ENCODE data around the gene UGCG.
A peak's percentile ranks its signal among the peaks of the same experiment; 100 is the strongest.

The UGCG gene

DNA sequence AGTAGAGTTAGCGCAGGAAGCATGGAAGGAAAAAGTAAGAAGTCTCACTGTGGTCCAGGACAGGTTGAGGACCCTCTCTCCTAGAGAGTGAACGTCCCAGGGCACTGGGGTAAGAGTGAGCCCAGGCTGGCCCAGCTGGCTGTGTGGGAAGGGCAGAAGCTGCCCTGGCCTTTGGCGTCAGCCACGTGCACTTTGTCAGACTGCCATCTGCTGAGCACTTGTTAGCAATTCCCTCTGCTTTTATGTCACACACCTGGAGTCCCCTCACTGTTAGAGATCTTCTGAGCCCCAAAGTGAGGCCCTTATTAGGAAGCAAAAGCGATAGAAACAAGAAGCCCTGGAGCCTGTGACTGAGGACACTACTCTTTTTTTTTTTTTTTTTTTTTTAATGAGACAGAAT lies 79.1 kb downstream of the UGCG start:
- Histone ChIP-seq H3K27ac (ENCODE audit: poor library complexity, severe bottlenecking) (no peak overlapping the region), H3K9me3 (ENCODE audit: severe bottlenecking) (no peaks in the 10 kb centered on the region), H3K36me3 (ENCODE audit: low read depth) (no peaks in the 10 kb centered on the region), H3K4me1 (ENCODE audit: insufficient read depth, poor library complexity, severe bottlenecking) (peaks cover 6% of the 10 kb centered on the region), H3K27me3 (ENCODE audit: insufficient read depth, poor library complexity, severe bottlenecking) (no peaks in the 10 kb centered on the region), H3K4me3 (ENCODE audit: severe bottlenecking) (no peak overlapping the region)
- DNase-seq (ENCODE audit: low spot score), result no peak
- TF ChIP-seq, protein P1, sequence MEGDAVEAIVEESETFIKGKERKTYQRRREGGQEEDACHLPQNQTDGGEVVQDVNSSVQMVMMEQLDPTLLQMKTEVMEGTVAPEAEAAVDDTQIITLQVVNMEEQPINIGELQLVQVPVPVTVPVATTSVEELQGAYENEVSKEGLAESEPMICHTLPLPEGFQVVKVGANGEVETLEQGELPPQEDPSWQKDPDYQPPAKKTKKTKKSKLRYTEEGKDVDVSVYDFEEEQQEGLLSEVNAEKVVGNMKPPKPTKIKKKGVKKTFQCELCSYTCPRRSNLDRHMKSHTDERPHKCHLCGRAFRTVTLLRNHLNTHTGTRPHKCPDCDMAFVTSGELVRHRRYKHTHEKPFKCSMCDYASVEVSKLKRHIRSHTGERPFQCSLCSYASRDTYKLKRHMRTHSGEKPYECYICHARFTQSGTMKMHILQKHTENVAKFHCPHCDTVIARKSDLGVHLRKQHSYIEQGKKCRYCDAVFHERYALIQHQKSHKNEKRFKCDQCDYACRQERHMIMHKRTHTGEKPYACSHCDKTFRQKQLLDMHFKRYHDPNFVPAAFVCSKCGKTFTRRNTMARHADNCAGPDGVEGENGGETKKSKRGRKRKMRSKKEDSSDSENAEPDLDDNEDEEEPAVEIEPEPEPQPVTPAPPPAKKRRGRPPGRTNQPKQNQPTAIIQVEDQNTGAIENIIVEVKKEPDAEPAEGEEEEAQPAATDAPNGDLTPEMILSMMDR (IDR thresholded peaks at IDR 0.05; ENCODE audit: poor library complexity, severe bottlenecking), result peak; percentile 40
- peak; percentile 42; the same call in 2 of the 3 replicates for ATAC-seq (ENCODE audit: low read depth)

DNA sequence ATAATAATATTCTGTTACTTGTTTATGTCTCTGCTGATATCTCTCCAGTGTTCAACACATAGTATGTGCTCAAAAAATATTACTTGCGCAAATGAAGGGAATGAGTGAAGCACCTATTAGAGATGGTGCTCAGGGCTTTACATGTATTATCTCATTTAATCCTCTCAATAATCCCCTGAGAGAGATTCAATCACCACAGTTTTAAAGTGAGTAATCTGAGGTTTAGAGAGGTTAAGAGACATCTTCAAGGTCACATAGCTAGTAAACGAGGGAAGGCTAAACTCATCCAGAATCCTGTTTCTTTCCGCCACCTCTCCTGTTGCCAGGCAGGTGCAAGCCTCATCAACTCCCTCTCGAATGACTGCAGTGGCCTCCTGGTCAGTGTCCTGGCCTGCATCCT lies 82.0 kb downstream of the UGCG start:
- DNase-seq (ENCODE audit: low spot score) (no peak), ATAC-seq (ENCODE audit: low read depth) (no peak)
- TF ChIP-seq, protein P1 (IDR thresholded peaks at IDR 0.05; ENCODE audit: poor library complexity, severe bottlenecking), result no peak
- Histone ChIP-seq H3K36me3 (ENCODE audit: low read depth) (no peaks in the 10 kb centered on the region), H3K27ac (ENCODE audit: poor library complexity, severe bottlenecking) (no peak overlapping the region), H3K9me3 (ENCODE audit: severe bottlenecking) (no peaks in the 10 kb centered on the region), H3K4me1 (ENCODE audit: insufficient read depth, poor library complexity, severe bottlenecking) (no peaks in the 10 kb centered on the region), H3K27me3 (ENCODE audit: insufficient read depth, poor library complexity, severe bottlenecking) (no peaks in the 10 kb centered on the region), H3K4me3 (ENCODE audit: severe bottlenecking) (no peak overlapping the region)

DNA sequence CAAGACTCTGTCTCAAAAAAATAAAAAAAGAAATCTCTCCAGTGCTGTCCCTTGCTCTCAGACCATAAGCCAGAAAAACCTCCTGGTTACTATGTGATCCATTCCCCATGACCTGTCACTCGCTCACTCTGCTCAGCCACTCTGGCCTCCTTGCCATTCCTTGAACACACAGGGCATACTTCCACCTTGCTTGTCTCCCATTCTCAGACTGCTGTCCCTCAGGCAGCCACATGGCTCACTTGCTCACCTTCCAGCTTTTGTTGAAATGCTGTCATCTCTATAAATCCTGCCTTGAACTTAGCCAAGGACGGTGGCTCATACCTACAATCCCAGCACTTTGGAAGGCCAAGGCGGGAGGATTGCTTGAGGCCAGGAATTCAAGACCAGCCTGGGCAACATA lies 82.9 kb downstream of the UGCG start:
- TF ChIP-seq, protein P1 (IDR thresholded peaks at IDR 0.05; ENCODE audit: poor library complexity, severe bottlenecking), result no peak
- no peak for DNase-seq (ENCODE audit: low spot score)
- no peak overlapping the region for H3K4me3 ChIP-seq (ENCODE audit: severe bottlenecking)
- H3K9me3 ChIP-seq (ENCODE audit: severe bottlenecking), result no peaks in the 10 kb centered on the region
- no peaks in the 10 kb centered on the region for H3K36me3 ChIP-seq (ENCODE audit: low read depth)
- no peak for ATAC-seq (ENCODE audit: low read depth)
- no peaks in the 10 kb centered on the region for H3K27me3 ChIP-seq (ENCODE audit: insufficient read depth, poor library complexity, severe bottlenecking)
- no peaks in the 10 kb centered on the region for H3K4me1 ChIP-seq (ENCODE audit: insufficient read depth, poor library complexity, severe bottlenecking)
- H3K27ac ChIP-seq (ENCODE audit: poor library complexity, severe bottlenecking), result no peak overlapping the region

DNA sequence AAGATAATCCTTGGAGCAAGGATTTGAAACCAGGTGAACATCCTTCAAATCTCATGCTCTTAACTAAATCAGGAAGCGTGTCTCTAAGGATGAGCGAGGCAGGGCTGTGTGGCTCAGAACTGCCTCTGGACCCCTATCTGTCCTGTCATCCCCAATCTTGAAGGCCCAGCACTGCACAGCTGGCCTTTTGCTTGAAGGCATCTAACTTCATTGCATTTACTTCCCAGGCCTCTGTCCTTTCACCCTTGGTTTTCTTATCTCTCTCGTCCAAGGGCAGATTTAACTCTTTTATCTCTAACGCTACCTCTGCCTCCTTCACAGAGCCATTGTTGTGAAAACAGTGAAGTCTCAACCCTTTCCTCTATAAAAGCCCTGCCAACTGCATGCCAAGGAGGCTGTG lies 83.8 kb downstream of the UGCG start:
- Histone ChIP-seq H3K27ac (ENCODE audit: poor library complexity, severe bottlenecking) (no peak overlapping the region), H3K36me3 (ENCODE audit: low read depth) (no peaks in the 10 kb centered on the region), H3K4me1 (ENCODE audit: insufficient read depth, poor library complexity, severe bottlenecking) (no peaks in the 10 kb centered on the region), H3K27me3 (ENCODE audit: insufficient read depth, poor library complexity, severe bottlenecking) (no peaks in the 10 kb centered on the region), H3K4me3 (ENCODE audit: severe bottlenecking) (no peak overlapping the region), H3K9me3 (ENCODE audit: severe bottlenecking) (no peaks in the 10 kb centered on the region)
- ATAC-seq (ENCODE audit: low read depth) (no peak), DNase-seq (ENCODE audit: low spot score) (no peak)
- TF ChIP-seq, protein P1 (IDR thresholded peaks at IDR 0.05; ENCODE audit: poor library complexity, severe bottlenecking), result no peak

DNA sequence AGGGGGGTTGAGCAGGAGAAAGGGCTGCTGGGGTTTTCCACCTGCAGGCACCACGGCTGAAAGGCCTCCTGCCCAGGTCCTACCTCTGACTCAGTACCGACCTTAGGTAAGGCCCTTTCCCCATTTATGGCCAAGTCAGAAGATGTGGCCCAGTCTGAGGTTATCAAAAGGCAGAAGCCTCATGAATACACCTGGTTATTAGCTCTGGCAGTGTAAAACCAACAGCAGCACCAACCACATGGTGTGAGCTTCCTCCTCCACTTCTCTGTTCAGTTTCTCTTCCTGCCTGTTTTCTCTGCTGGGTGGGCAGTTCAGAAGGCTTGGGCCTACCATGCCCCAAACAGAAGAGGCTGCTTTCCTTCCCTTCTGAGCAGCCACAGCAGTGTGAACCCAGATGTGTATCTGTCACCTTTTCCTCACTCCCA lies 86.9 kb downstream of the UGCG start:
- Histone ChIP-seq H3K4me3 (ENCODE audit: severe bottlenecking) (no peak overlapping the region), H3K9me3 (ENCODE audit: severe bottlenecking) (no peaks in the 10 kb centered on the region), H3K27ac (ENCODE audit: poor library complexity, severe bottlenecking) (no peak overlapping the region), H3K27me3 (ENCODE audit: insufficient read depth, poor library complexity, severe bottlenecking) (no peaks in the 10 kb centered on the region), H3K4me1 (ENCODE audit: insufficient read depth, poor library complexity, severe bottlenecking) (no peaks in the 10 kb centered on the region), H3K36me3 (ENCODE audit: low read depth) (no peaks in the 10 kb centered on the region)
- no peak for ATAC-seq (ENCODE audit: low read depth)
- TF ChIP-seq, protein P1 (IDR thresholded peaks at IDR 0.05; ENCODE audit: poor library complexity, severe bottlenecking), result no peak
- DNase-seq (ENCODE audit: low spot score), result no peak

Measured in RWPE2 (cell line).